Activated CD4-positive, alpha-beta T cell treated with anti-CD3 and anti-CD28 coated beads for 1 hour (primary cell): ENCODE data around the gene ANKRD30A.
"Not testable (repeated sequence)": the region's sequence is repeated elsewhere in the genome, so short reads cannot be mapped to it uniquely, and the experiment has no call there.

ENCODE experiments used
- DNase-seq: peaks from one replicate; pipeline ENCODE4 v3.0.0-alpha.2; 2020

ANKRD30A gene

DNA sequence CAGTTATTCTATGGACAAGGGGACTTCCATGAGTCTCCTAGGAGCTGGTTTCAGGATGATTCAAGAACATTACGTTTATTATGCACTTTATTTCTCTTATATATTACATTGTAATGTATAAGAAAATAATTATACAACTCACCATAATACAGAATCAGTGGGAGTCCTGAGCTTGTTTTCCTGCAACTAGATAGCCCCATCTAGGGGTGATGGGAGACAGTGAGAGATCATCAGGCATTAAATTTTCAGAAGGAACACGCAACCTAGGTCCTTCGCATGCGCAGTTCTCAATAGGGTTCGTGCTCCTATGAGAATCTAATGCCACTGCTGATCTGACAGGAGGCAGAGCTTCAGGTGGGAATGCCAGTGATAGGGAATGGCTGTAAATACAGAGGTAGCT, 137.9 kb downstream of the ANKRD30A start:
- no peak for DNase-seq

DNA sequence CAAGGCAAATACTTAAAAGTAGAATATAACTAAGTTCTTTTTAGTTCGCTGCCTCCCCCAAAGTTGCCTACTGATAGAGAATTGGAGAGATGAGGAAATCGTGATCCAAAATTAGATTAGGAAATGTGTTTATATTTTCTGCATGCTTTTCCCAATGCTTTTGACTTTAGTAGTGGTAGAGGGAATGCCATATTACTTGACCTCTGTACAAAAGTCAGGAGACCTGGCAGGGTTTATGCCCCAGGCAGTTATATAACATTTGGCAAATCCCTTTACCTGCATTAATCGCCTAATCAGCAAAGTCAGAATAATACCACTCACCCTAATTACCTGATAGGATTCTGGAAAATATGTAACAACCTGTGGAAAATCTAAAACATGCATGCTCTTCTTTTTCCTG, 142.9 kb downstream of the ANKRD30A start:
- DNase-seq: no peak

- no peak for DNase-seq
Observed at GRCh38 chr10:37269554-37270256, 144.3 kb downstream of the ANKRD30A start.

DNA sequence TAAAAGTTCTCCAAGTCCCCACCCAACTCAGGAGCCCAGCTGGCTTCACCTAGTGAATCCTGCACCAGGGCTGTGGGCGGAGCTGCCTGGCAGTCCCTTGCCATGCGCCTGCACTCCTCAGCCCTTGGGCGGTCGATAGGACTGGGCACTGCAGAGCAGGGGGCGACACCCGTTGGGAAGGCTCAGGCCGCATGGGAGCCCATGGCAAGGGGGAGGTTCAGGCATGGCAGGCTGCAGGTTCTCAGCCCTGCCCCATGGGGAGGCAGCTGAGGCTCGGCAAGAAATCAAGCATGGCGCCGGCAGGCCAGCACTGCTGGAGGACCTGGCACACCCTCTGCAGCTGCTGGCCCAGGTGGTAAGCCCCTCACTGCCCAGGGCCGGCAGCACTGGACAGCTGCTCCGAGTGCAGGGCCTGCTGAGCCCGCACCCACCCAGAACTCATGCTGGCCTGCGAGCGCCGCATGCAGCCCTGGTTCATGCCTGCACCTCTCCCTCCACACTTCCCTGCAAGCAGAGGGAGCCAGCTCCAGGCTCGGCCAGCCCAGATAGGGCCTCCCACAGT, 149.9 kb downstream of the ANKRD30A start:
- no peak for DNase-seq

- DNase-seq: no peak
Observed at GRCh38 chr10:37285063-37285462, 159.7 kb downstream of the ANKRD30A start.

GRCh38 chr10:37289833-37290464, 164.6 kb downstream of the ANKRD30A start:
- no peak for DNase-seq

DNA sequence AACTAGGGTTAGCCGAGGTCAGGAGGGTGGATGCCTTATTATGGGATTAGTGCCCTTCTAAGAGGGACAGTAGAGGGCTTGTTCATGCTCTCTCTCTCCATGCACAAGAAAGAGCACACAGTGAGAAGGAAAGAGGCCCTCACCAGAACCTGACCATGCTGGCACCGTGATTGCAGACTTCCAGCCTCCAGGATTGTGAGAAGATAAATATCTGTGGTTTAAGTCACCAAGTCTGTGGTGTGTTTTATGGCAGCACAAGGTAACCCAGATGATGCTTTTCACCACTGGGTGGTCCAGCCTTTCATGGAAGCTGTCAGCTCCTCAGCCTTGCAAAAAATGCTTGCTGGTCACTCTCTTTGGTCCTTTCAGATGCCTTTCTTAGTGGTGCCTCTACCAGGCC, 175.9 kb downstream of the ANKRD30A start:
- no peak for DNase-seq

DNA sequence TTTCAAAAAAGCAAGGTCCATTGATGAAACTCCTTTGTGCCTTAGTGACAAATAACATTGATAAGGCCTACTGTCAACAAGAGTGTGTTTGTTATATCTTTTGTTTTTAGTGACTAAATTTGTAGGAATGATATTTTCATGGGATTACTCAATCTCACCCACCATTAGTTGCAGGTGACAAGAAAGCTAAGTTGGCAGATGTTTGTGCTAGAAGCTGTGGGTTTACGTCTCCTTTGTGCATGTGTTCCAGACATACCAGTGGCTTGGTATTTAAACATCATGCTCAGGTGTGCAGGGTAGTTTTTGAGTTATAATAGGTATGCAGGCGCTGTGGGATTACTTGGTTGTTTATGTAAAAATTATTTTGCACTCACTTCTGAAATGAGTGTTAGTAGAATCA, 178.6 kb downstream of the ANKRD30A start:
- no peak for DNase-seq

DNA sequence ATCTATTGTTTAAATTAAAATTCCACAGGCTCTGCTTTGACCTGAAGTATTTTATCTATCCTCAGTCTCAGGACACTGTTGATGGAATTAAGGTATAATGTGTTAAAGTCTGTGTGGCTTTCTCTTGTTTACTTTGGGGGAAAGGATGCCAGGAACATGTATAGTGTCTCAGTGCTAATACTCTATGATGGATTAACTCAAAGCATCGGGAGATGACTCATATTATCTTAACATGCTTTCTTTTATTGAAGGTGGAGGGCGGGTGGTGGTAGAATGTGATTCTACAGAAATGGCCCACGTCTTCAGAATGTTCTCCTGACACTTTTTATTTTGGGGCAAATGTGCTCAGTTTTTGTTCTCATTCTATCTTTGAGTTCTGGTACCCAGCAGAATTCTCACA, 189.0 kb downstream of the ANKRD30A start:
- no peak for DNase-seq

DNA sequence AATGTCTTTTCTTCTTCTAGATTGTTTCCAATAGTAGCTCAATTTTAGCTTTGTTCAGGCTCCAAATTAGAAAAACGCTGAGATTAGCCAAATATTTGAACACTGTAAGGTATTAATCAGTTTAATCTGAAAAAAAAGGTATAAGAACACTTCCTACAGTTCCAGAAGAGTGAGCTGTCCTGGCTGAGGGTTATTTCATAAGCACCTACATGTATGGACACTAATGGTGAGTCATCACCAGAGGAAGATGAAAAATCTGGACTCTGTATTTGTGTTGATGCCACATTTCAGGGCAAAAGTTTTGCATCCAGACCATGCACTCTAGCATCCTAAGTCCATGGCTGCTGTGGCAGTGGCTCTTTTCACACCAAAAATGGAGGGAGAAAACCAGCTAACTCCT, 189.5 kb downstream of the ANKRD30A start:
- DNase-seq: no peak

- DNase-seq: no peak
Observed at GRCh38 chr10:37344413-37344812, 219.0 kb downstream of the ANKRD30A start.

- no peak for DNase-seq
Observed at GRCh38 chr10:37379991-37380390, 254.6 kb downstream of the ANKRD30A start.

DNA sequence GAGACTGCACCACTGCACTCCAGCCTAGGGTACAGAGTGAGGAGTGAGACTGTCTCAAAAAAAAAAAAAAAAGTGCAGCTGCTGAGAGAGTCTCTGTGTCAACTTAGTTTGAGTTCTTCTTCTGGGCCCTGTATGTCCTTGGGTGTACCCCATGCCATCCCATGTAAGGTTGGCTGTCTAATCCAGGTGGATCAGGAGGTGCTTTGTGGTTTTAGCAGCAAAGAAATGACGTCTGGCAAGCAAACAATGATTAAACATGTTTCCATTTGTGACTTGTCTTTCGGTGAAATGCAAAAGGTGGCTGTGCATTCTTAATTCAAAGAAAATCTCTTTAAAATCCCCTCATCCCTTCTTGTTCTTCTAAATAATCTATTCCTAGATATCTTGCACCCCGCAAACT, 255.9 kb downstream of the ANKRD30A start:
- DNase-seq: no peak

GRCh38 chr10:37384923-37385322, 259.5 kb downstream of the ANKRD30A start:
- DNase-seq: no peak

DNA sequence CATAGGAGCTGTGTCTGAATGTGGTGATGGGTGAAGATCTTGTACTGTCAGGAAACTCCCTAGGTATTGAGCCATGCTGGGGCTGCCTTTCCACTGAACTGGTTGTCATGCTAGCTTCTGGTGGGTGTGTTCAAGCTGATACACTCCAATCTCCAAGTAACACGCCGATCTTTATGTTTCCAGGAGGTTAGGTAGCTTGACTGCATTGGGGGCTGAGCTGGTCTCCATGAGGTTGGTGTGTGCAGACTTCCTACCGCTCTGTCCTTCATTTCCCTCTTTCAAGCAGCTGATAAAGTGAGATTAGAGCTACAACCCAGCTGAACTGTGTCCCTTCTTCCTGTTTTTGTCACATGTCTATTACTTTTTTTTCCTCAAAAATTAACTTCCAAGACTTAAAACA, 265.5 kb downstream of the ANKRD30A start:
- no peak for DNase-seq

DNA sequence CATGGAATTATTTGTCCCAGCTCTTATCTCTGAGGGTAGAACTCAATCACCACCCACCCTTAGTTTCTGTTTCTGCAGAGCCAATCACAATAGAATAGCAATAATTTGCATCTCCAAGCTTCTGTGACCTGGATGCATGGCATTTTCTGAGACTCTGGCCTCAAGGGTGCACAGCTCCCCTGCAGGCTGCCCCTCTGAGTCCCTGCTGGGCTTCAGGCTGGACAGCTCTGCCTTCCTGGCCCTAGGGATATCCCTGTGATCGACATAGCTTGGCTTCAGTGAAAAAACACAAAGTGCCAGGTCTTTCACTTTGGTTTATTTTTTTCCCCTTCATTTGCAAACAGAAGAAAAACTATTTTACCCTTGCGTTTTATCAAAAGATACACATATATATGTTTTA, 275.4 kb downstream of the ANKRD30A start:
- not testable (repeated sequence) for DNase-seq

GRCh38 chr10:37401225-37401624, 275.8 kb downstream of the ANKRD30A start:
- DNase-seq: no peak

DNA sequence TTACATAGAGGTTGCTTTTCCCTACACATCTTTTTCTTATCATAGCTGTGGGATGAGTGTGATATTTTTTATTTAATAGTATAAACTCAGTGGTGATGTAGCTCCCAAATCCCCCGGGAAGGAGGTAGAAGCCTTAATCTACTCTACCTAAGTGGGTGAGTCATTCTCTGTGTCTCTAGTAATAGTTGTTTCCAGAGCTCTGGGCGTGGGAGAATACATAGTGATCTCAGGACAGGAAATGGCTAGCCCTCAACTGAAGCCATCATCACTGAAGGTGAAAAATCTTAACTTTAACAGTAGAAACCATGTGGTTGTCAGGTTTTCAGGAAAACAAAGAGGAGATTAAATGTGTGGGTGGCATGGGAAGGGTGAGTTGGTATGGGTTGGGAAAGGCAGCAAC, 278.4 kb downstream of the ANKRD30A start:
- DNase-seq: no peak
